IPS DF 6.9 (cell line): ENCODE measurements around the gene JOSD1.
"Not testable (repeated sequence)": the region's sequence is repeated elsewhere in the genome, so short reads cannot be mapped to it uniquely, and the experiment has no call there.

Source experiments
- DNase-seq: peaks from one replicate; pipeline ENCODE4 v3.0.0-alpha.2; 2013; ENCODE audit warnings: low read depth, low spot score
- H3K27ac ChIP-seq: one replicate; pipeline ENCODE4 v1.5.1; 2013; ENCODE audit warnings: low read length, control low read depth
- H3K27me3 ChIP-seq: 2 replicates; pipeline ENCODE4 v1.6.1; 2013; ENCODE audit warnings: mild to moderate bottlenecking, low read length; ENCODE audit not compliant: control insufficient read depth, insufficient read depth
- H3K36me3 ChIP-seq: 2 replicates; pipeline ENCODE4 v1.6.1; 2013; ENCODE audit warnings: low read length; ENCODE audit not compliant: control insufficient read depth, insufficient read depth
- H3K4me1 ChIP-seq: 2 replicates; pipeline ENCODE4 v1.6.1; 2013; ENCODE audit warnings: low read length; ENCODE audit not compliant: control insufficient read depth, insufficient read depth
- H3K4me3 ChIP-seq: 2 replicates; pipeline ENCODE4 v1.5.1; 2013; ENCODE audit warnings: mild to moderate bottlenecking, low read length
- H3K9me3 ChIP-seq: 2 replicates; pipeline ENCODE4 v1.6.1; 2013; ENCODE audit warnings: low read length, inconsistent platforms; ENCODE audit not compliant: control insufficient read depth, insufficient read depth
- WGBS: extraction: QIAGEN DNeasy Blood & Tissue Kit; methylation state at CpG from one replicate; pipeline ENCODE4 v1.1.7; 2013; ENCODE audit warnings: mixed read lengths, missing lambda C conversion rate; ENCODE audit not compliant: insufficient read length, insufficient coverage; 5-methylcytosine and 5-hydroxymethylcytosine counted together

Gene JOSD1

GRCh38 chr22:38652859-38653258, 47.9 kb downstream of the JOSD1 start:
- Histone ChIP-seq H3K27ac (no peak overlapping the region), H3K36me3 (no peaks in the 10 kb centered on the region), H3K4me1 (no peaks in the 10 kb centered on the region), H3K9me3 (no peaks in the 10 kb centered on the region), H3K4me3 (no peak overlapping the region), H3K27me3 (no peaks in the 10 kb centered on the region)
- no peak for DNase-seq

DNA sequence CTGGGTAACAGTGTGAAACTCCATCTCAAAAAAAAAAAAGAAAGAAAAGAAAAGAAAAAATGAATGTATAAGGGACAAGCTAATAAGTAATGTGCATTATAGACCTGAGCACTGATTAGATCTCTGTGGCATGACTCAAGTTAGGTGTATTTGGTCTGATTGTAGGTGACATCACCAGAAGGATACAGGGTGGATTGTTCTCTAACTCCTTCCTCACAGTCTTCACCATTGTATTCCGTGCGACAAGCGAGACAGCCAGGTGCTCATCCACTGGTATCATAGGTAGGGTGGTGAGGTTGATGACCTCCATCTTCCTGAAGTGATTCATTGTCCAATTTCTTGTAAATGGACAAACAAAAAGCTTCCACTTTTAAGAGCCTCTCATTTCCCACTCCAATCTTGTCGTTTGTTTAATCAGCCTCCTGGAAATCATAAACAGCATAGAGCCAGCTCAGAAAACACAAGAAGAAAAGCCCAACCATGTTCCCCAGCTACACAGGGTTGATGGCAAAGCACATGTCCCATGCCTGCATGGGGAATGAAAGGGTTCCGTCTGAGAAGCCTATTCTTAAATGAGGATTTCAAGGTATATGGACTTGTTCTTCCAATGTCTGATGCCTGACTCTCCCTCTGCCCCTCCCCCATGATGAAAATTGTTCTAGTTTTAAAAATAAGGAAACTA, 50.8 kb downstream of the JOSD1 start:
- no peaks in the 10 kb centered on the region for H3K4me1 ChIP-seq
- H3K9me3 ChIP-seq = no peaks in the 10 kb centered on the region
- H3K27me3 ChIP-seq = no peaks in the 10 kb centered on the region
- H3K27ac ChIP-seq = no peak overlapping the region
- no peak for DNase-seq
- no peaks in the 10 kb centered on the region for H3K36me3 ChIP-seq
- no CpG with 5 or more reads among the region's 5 CpGs for WGBS
- no peak overlapping the region for H3K4me3 ChIP-seq

DNA sequence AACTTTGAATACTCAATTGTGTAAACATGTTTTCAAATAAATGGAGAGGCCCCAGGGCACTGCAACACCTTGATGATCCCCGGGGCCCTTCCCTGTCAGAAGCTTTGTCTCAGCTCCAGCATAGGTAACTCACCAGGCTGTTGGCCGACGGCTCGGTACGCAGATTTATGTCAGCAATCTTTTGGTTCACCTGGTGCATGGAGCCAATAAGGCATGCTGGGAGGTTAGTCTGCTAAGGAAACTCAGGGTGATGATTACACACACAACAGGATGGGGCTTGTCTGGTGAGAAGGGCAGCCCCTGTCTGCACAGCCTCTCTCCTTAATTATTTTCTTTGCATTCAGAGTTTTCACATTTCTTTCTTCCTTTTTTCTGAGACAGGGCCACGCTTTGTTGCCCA, 55.3 kb downstream of the JOSD1 start:
- no peak for DNase-seq
- H3K36me3 ChIP-seq = no peaks in the 10 kb centered on the region
- H3K9me3 ChIP-seq = no peaks in the 10 kb centered on the region
- no peaks in the 10 kb centered on the region for H3K4me1 ChIP-seq
- WGBS = no CpG with 5 or more reads among the region's 6 CpGs
- H3K27me3 ChIP-seq = no peaks in the 10 kb centered on the region
- no peak overlapping the region for H3K4me3 ChIP-seq
- no peak overlapping the region for H3K27ac ChIP-seq

- not testable (repeated sequence) for DNase-seq, H3K4me1 ChIP-seq, H3K27ac ChIP-seq, H3K9me3 ChIP-seq, H3K4me3 ChIP-seq, H3K36me3 ChIP-seq, H3K27me3 ChIP-seq
- WGBS = no CpG with 5 or more reads among the region's 5 CpGs
These were observed 56.5 kb downstream of the JOSD1 start for GRCh38 chr22:38644245-38644644.

DNA sequence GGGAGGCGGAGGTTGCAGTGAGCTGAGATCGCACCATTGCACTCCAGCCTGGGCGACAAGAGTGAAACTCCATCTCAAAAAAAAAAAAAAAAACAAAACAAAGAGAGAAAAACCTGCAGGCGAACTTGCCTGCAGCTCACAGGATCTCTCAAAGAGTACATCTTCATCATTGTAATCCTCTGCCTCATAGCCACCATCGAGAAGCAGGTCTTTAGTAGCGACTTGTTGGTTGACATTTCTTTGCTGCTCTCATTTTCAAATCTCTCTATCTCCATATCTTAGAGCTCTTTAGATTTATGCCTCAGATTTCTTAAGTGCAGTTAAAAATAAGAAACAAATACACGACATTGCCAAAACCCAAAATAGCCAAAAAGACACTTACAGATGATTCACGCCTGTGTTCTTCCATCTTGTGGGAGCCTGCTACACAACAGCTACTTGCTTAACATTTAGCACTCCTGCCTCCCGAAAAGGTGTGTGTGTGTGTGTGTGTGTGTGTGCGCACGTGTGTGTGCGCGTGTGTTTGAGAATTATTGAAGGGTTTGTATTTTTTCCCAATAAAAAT, 59.2 kb downstream of the JOSD1 start:
- WGBS = no CpG with 5 or more reads among the region's 13 CpGs
- H3K4me3 ChIP-seq = no peak overlapping the region

GRCh38 chr22:38638728-38639127, 62.0 kb downstream of the JOSD1 start:
- Histone ChIP-seq H3K4me1 (no peaks in the 10 kb centered on the region), H3K27me3 (no peaks in the 10 kb centered on the region), H3K4me3 (no peak overlapping the region), H3K27ac (no peak overlapping the region), H3K9me3 (no peaks in the 10 kb centered on the region), H3K36me3 (no peaks in the 10 kb centered on the region)
- no CpG with 5 or more reads among the region's 3 CpGs for WGBS
- DNase-seq = no peak

More for the DNA sequence above, 59.2 kb downstream of the JOSD1 start:
- no peak for DNase-seq
- no peaks in the 10 kb centered on the region for H3K36me3 ChIP-seq
- no peaks in the 10 kb centered on the region for H3K4me1 ChIP-seq
- H3K27ac ChIP-seq = no peak overlapping the region
- no peaks in the 10 kb centered on the region for H3K27me3 ChIP-seq
- no peaks in the 10 kb centered on the region for H3K9me3 ChIP-seq

- Histone ChIP-seq H3K4me3 (no peak overlapping the region), H3K36me3 (no peaks in the 10 kb centered on the region), H3K27me3 (no peaks in the 10 kb centered on the region), H3K4me1 (no peaks in the 10 kb centered on the region), H3K27ac (no peak overlapping the region), H3K9me3 (no peaks in the 10 kb centered on the region)
- no CpG with 5 or more reads among the region's 2 CpGs for WGBS
- no peak for DNase-seq
These were observed 62.5 kb downstream of the JOSD1 start for GRCh38 chr22:38638216-38638615.
